HepG2 (cell line): ENCODE results near the gene VSTM1. TPM values are rescaled to one million over a fixed set of nuclear protein-coding genes. Genes with fewer than 3 reads are reported as not detected.
A peak's percentile ranks its signal among the peaks of the same experiment; 100 is the strongest.

Source experiments
- FOXK2 ChIP-seq: fragments of 450-650 bp; IDR thresholded peaks from 2 replicates; pipeline ENCODE4 v1.6.1; 2016
- GABPA ChIP-seq, 2 experiments: IDR thresholded peaks; 2 replicates each; pipeline ENCODE4 v1.6.1; 2011 to 2016; ENCODE audit warnings: low read depth in 2 of 2, low read length in 1 of 2, missing biosample characterization in 1 of 2, missing genetic modification characterization in 1 of 2
- GRHL1 ChIP-seq: sonication (generic); formaldehyde crosslinking; conservative IDR thresholded peaks from 2 replicates; pipeline ENCODE4 v1.8.0; 2022; ENCODE audit warnings: missing genetic modification reagents
- HDAC1 ChIP-seq: sonication (generic); formaldehyde crosslinking; IDR thresholded peaks from 2 replicates; pipeline ENCODE4 v1.5.1; 2020; ENCODE audit warnings: mild to moderate bottlenecking, missing genetic modification reagents
- HDAC2 ChIP-seq: sonication (generic); formaldehyde crosslinking; IDR thresholded peaks from 2 replicates; pipeline ENCODE4 v1.4.0; 2020; ENCODE audit warnings: missing genetic modification reagents
- KDM5A ChIP-seq: fragments of 200-600 bp; sonication (generic); IDR thresholded peaks from 2 replicates; pipeline ENCODE4 v1.7.0; 2018; ENCODE audit warnings: antibody characterized with exemption, mild to moderate bottlenecking, low read length, borderline replicate concordance
- MAFF ChIP-seq: IDR thresholded peaks from 2 replicates; pipeline ENCODE4 v1.6.1; 2011; ENCODE audit warnings: low read depth, low read length, improper control_type of control experiment
- MLLT10 ChIP-seq: sonication (generic); formaldehyde crosslinking; IDR thresholded peaks from 2 replicates; pipeline ENCODE4 v1.4.0; 2020; ENCODE audit warnings: missing genetic modification reagents
- MTA3 ChIP-seq: sonication (generic); formaldehyde crosslinking; IDR thresholded peaks from 2 replicates; pipeline ENCODE4 v1.4.0; 2020; ENCODE audit warnings: missing genetic modification reagents
- NFYB ChIP-seq: sonication (generic); formaldehyde crosslinking; IDR thresholded peaks from 2 replicates; pipeline ENCODE4 v1.4.0; 2020; ENCODE audit warnings: missing genetic modification reagents
- NR3C1 ChIP-seq: sonication (generic); formaldehyde crosslinking; IDR thresholded peaks from 2 replicates; pipeline ENCODE4 v1.4.0; 2020; ENCODE audit warnings: missing genetic modification reagents
- SALL1 ChIP-seq: sonication (generic); formaldehyde crosslinking; IDR thresholded peaks from 2 replicates; pipeline ENCODE4 v1.8.0; 2022; ENCODE audit warnings: mild to moderate bottlenecking, missing genetic modification reagents
- SRSF9 ChIP-seq: fragments of 200-400 bp; formaldehyde crosslinking; IDR thresholded peaks from 2 replicates; pipeline ENCODE4 v1.6.1; 2018; ENCODE audit warnings: borderline replicate concordance, mild to moderate bottlenecking, low read depth, low read length; ENCODE audit not compliant: insufficient read depth, poor library complexity, severe bottlenecking
- TBX3 ChIP-seq: fragments of 450-650 bp; IDR thresholded peaks from 2 replicates; pipeline ENCODE4 v1.6.1; 2017; ENCODE audit warnings: antibody characterized with exemption, mild to moderate bottlenecking, inconsistent platforms, borderline replicate concordance
- TIGD3 ChIP-seq: sonication (generic); formaldehyde crosslinking; IDR thresholded peaks from 2 replicates; pipeline ENCODE4 v1.5.1; 2020; ENCODE audit warnings: mild to moderate bottlenecking, missing genetic modification reagents, borderline replicate concordance
- ZFP1 ChIP-seq: IDR thresholded peaks from 2 replicates; pipeline ENCODE4 v1.6.1; 2016
- ZNF432 ChIP-seq: sonication (generic); formaldehyde crosslinking; IDR thresholded peaks from 2 replicates; pipeline ENCODE4 v1.5.0; 2020; ENCODE audit warnings: missing genetic modification reagents, mild to moderate bottlenecking, borderline replicate concordance
- ZNF441 ChIP-seq: sonication (generic); formaldehyde crosslinking; IDR thresholded peaks from 2 replicates; pipeline ENCODE4 v1.7.0; 2021; ENCODE audit warnings: missing genetic modification reagents, borderline replicate concordance
- ZNF550 ChIP-seq: sonication (generic); formaldehyde crosslinking; IDR thresholded peaks from 2 replicates; pipeline ENCODE4 v1.4.0; 2020; ENCODE audit warnings: mild to moderate bottlenecking, missing genetic modification reagents, borderline replicate concordance
- ZNF562 ChIP-seq: sonication (generic); formaldehyde crosslinking; IDR thresholded peaks from 2 replicates; pipeline ENCODE4 v1.8.0; 2022; ENCODE audit warnings: missing genetic modification reagents, borderline replicate concordance
- ZNF569 ChIP-seq: sonication (generic); formaldehyde crosslinking; IDR thresholded peaks from 2 replicates; pipeline ENCODE4 v1.5.0; 2020; ENCODE audit warnings: mild to moderate bottlenecking, missing genetic modification reagents, moderate library complexity, borderline replicate concordance
- ZNF709 ChIP-seq: sonication (generic); formaldehyde crosslinking; IDR thresholded peaks from 2 replicates; pipeline ENCODE4 v1.5.0; 2020; ENCODE audit warnings: mild to moderate bottlenecking, missing genetic modification reagents
- polyA plus RNA-seq, 8 experiments: library from polyadenylated mRNA; depleted of rRNA in 3 of 8; stranded (reverse) in 7 of 8; unstranded in 1 of 8; fragments of >200 nt; fragmentation: Illumina TruSeq in 4 of 8; extraction: Trizol in 4 of 8; gene quantifications; 2 replicates each; pipeline versions ENCODE4 v1.2.1 to v1.2.3, GENCODE V29; 2011 to 2016; ENCODE audit warnings: low read depth in 4 of 8, missing spikeins in 1 of 8, mixed read lengths in 1 of 8; ENCODE audit not compliant: insufficient read depth in 1 of 8
- total RNA-seq, 5 experiments: library from RNA; depleted of rRNA; stranded (reverse); fragments of >200 nt; fragmentation: Illumina TruSeq; extraction: Trizol; gene quantifications; 2 replicates each; pipeline ENCODE4 v1.2.3, GENCODE V29; 2016; ENCODE audit warnings: low read depth in 1 of 5
- TF ChIP-seq, protein P1 (sequence below), 2 experiments: sonication (generic) in 1 of 2; formaldehyde crosslinking in 1 of 2; IDR thresholded peaks; 2 replicates each; pipeline versions ENCODE4 v1.5.1 to v1.6.1; 2011 to 2020; ENCODE audit warnings: borderline replicate concordance in 1 of 2, low read depth in 1 of 2, low read length in 1 of 2, mild to moderate bottlenecking in 1 of 2, missing genetic modification reagents in 1 of 2, moderate library complexity in 1 of 2
- TF ChIP-seq, protein P2 (sequence below): IDR thresholded peaks from 2 replicates; pipeline ENCODE4 v1.6.1; 2016; ENCODE audit warnings: mild to moderate bottlenecking, missing biosample characterization, missing genetic modification reagents
- TF ChIP-seq, protein P3 (sequence below): sonication (generic); formaldehyde crosslinking; IDR thresholded peaks from 2 replicates; pipeline ENCODE4 v1.4.0; 2020; ENCODE audit warnings: mild to moderate bottlenecking, low read depth, missing genetic modification reagents

The VSTM1 gene
- total and polyA plus RNA-seq, 2 of the 13 experiments (the other 11 are each of a cell fraction or from before 2014, with no cell fraction given): not detected

- no peak for TF ChIP-seq NFYB (CRISPR knock-in tag)
- no peak for TF ChIP-seq SRSF9
- no peak for TF ChIP-seq NR3C1 (CRISPR knock-in tag)
- no peak for TF ChIP-seq GABPA (IDR thresholded peaks at IDR 0.05; ENCODE audit: low read depth, low read length)
- no peak for TF ChIP-seq GABPA (CRISPR knock-in tag; IDR thresholded peaks at IDR 0.05; ENCODE audit: low read depth)
- TF ChIP-seq ZNF441: no peak
- TF ChIP-seq ZNF550: no peak
- no peak for TF ChIP-seq TBX3
- no peak for TF ChIP-seq ZNF569
- TF ChIP-seq, protein P1, sequence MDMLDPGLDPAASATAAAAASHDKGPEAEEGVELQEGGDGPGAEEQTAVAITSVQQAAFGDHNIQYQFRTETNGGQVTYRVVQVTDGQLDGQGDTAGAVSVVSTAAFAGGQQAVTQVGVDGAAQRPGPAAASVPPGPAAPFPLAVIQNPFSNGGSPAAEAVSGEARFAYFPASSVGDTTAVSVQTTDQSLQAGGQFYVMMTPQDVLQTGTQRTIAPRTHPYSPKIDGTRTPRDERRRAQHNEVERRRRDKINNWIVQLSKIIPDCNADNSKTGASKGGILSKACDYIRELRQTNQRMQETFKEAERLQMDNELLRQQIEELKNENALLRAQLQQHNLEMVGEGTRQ (IDR thresholded peaks at IDR 0.05; ENCODE audit: low read depth, low read length): no peak
- TF ChIP-seq, protein P1 (CRISPR knock-in tag; IDR thresholded peaks at IDR 0.05; ENCODE audit: borderline replicate concordance): no peak
- TF ChIP-seq FOXK2: no peak
- no peak for TF ChIP-seq GRHL1 (CRISPR knock-in tag)
- no peak for TF ChIP-seq ZNF562 (CRISPR knock-in tag)
- no peak for TF ChIP-seq MTA3 (CRISPR knock-in tag)
- no peak for TF ChIP-seq ZNF432 (CRISPR knock-in tag)
- TF ChIP-seq, protein P2, sequence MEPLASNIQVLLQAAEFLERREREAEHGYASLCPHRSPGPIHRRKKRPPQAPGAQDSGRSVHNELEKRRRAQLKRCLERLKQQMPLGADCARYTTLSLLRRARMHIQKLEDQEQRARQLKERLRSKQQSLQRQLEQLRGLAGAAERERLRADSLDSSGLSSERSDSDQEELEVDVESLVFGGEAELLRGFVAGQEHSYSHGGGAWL: no peak
- TF ChIP-seq MAFF: no peak
- no peak for TF ChIP-seq ZNF709
- no peak for TF ChIP-seq TIGD3 (CRISPR knock-in tag)
- TF ChIP-seq HDAC1 (CRISPR knock-in tag): no peak
- TF ChIP-seq MLLT10 (CRISPR knock-in tag): no peak
- TF ChIP-seq SALL1: peak; percentile 44; the same call in 1 of the 2 replicates
- TF ChIP-seq, protein P3, sequence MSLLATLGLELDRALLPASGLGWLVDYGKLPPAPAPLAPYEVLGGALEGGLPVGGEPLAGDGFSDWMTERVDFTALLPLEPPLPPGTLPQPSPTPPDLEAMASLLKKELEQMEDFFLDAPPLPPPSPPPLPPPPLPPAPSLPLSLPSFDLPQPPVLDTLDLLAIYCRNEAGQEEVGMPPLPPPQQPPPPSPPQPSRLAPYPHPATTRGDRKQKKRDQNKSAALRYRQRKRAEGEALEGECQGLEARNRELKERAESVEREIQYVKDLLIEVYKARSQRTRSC: no peak
- TF ChIP-seq KDM5A: no peak
- TF ChIP-seq ZFP1 (CRISPR knock-in tag): no peak
- TF ChIP-seq HDAC2 (CRISPR knock-in tag): no peak
Measured at GRCh38 chr19:54021932-54022331, 41.8 kb downstream of the VSTM1 start (continued).
